Common myeloid progenitor, CD34-positive (primary cell): ENCODE results near the gene KLHL40.

Experiments
- CTCF ChIA-PET: fragments of 350-600 bp; sonication (Branson Sonifier 250); formaldehyde crosslinking; loops from one replicate; lab custom pipeline; 2021; ENCODE audit warnings: antibody characterized with exemption; lab: Charles Lee
- POLR2A ChIA-PET: fragments of 350-600 bp; sonication (Branson Sonifier 250); formaldehyde crosslinking; loops from one replicate; lab custom pipeline; 2021; ENCODE audit warnings: antibody characterized with exemption; lab: Charles Lee
- DNase-seq, 3 donors: peaks; one replicate each; pipeline versions ENCODE4 v3.0.0 to v3.0.0-alpha.2; 2013
- H3K27ac ChIP-seq, 2 experiments: 1 replicate in 1 of 2; 2 replicates in 1 of 2; pipeline ENCODE4 v1.7.0; 2013; ENCODE audit warnings: inconsistent platforms in 2 of 2, low read length in 2 of 2, mild to moderate bottlenecking in 2 of 2, low read depth in 1 of 2, moderate library complexity in 1 of 2; ENCODE audit not compliant: severe bottlenecking in 2 of 2, insufficient read depth in 1 of 2, poor library complexity in 1 of 2
- H3K27me3 ChIP-seq, 5 experiments: replicated peaks in 2 of 5; 1 replicate in 3 of 5; 2 replicates in 2 of 5; pipeline versions ENCODE4 v1.6.1 to v1.7.0; 2013; ENCODE audit warnings: low read length in 4 of 5, mild to moderate bottlenecking in 2 of 5, moderate library complexity in 2 of 5, inconsistent platforms in 1 of 5; ENCODE audit not compliant: insufficient read depth in 5 of 5, control insufficient read depth in 4 of 5
- H3K36me3 ChIP-seq, 4 experiments: 1 replicate in 2 of 4; 2 replicates in 2 of 4; pipeline versions ENCODE4 v1.6.1 to v1.7.0; 2013; ENCODE audit warnings: low read length in 3 of 4, control low read depth in 1 of 4, mild to moderate bottlenecking in 1 of 4; ENCODE audit not compliant: control insufficient read depth in 4 of 4, insufficient read depth in 4 of 4
- H3K4me1 ChIP-seq, 4 experiments: 1 replicate in 3 of 4; 2 replicates in 1 of 4; pipeline versions ENCODE4 v1.6.1 to v1.7.1; 2013; ENCODE audit warnings: low read length in 3 of 4, mild to moderate bottlenecking in 3 of 4, control low read depth in 1 of 4, inconsistent platforms in 1 of 4, moderate library complexity in 1 of 4; ENCODE audit not compliant: control insufficient read depth in 4 of 4, insufficient read depth in 4 of 4; ENCODE audit errors: control extremely low read depth in 1 of 4
- H3K4me3 ChIP-seq, 7 experiments: 1 replicate in 4 of 7; 2 replicates in 3 of 7; pipeline versions ENCODE4 v1.5.1 to v1.7.0; 2013; ENCODE audit warnings: mild to moderate bottlenecking in 7 of 7, low read length in 6 of 7, moderate library complexity in 6 of 7, inconsistent platforms in 2 of 7, low read depth in 2 of 7, control low read depth in 1 of 7; ENCODE audit not compliant: insufficient read depth in 4 of 7, control insufficient read depth in 1 of 7; ENCODE audit errors: extremely low read depth in 1 of 7
- H3K9me3 ChIP-seq, 5 experiments: 1 replicate in 4 of 5; 2 replicates in 1 of 5; pipeline versions ENCODE4 v1.6.1 to v1.7.1; 2013; ENCODE audit warnings: low read length in 4 of 5, mild to moderate bottlenecking in 2 of 5, inconsistent platforms in 1 of 5, low read depth in 1 of 5, moderate library complexity in 1 of 5; ENCODE audit not compliant: control insufficient read depth in 4 of 5, insufficient read depth in 2 of 5; ENCODE audit errors: control extremely low read depth in 1 of 5
- WGBS: methylation state at CpG from one replicate; pipeline ENCODE4 v1.1.5; 2013; ENCODE audit not compliant: insufficient coverage; 5-methylcytosine and 5-hydroxymethylcytosine counted together

Gene KLHL40

DNA sequence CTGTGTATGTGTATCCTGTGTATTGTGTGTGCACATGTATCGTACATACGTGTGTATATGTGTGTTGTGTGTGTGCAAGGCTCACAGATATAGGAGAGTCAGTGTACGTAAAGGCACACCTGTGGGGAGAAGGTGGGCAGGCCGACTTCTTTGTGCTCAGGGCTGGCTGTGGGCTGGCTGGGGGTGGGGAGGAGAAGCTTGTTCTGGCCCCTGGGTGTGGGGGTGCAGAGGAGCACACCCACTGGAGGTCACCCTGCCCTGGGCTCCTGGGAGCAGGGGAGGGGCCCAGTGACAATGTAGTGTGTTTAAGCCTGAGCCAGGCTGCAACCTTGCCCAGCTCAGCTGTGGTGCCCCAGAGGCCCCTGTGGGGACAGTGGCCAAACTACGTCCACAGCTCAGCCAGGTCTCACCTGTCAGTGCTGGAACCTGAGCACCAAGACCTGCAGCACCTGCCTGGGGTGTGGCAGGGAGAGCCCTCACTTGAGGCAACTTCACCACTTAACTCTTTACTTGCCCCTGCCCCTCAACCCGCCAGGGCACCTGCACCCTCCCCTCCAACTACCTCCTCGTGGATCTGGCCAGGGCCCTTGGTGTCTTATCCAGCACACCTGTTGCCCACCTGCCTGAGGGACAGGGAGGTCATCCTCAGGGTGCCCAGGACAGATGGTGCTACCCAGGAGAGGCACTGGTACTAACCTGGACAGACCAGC lies 19.9 kb downstream of the KLHL40 start:
- 94% methylated on average over 6 of the region's 7 CpGs for WGBS
- Histone ChIP-seq H3K4me3 (no peak overlapping the region), H3K4me1 (no peaks in the 10 kb centered on the region), H3K27me3 (peaks cover 0 to 4% (median 0%) of the 10 kb centered on the region in 5 experiments), H3K27ac (no peak overlapping the region), H3K9me3 (no peaks in the 10 kb centered on the region), H3K36me3 (no peaks in the 10 kb centered on the region)
- ChIA-PET POLR2A (no interaction called here), CTCF (no interaction called here)
- no peak for DNase-seq

DNA sequence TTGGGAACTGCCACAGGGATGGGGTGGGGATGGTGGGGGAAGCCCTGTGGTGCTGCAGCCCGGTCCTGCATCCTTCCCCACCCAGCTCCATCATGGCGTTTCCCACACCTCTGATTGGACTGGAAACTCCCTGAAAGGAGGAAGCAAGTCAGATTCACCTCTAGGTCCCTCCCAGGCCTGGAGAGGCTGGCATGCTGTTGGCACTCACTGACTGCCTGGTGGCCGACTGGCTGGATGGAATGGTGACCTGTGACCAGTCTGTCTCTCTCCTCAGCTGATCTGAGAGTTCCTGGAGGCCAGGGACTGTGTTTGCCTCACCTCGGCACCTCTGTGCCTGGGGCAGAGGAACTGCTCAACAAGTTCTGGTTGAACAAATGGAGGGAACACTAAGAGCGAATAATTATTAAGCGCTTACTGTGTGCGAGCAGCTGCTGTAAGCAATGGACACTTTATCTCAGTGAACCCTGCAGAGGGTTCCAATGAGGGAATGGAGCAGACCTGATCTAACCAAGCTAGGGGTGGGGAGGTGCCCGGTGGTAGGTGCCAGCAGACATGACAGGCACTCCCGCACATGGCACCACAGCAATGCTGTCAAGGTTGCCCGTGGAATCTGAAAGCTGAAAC lies 20.7 kb downstream of the KLHL40 start:
- Histone ChIP-seq H3K4me3 (no peak overlapping the region), H3K9me3 (no peaks in the 10 kb centered on the region), H3K36me3 (no peaks in the 10 kb centered on the region), H3K4me1 (no peaks in the 10 kb centered on the region), H3K27ac (no peak overlapping the region), H3K27me3 (peaks cover 0 to 4% (median 0%) of the 10 kb centered on the region in 5 experiments)
- no peak for DNase-seq
- WGBS = 92% methylated on average over 6 of the region's 10 CpGs
- ChIA-PET CTCF (interaction anchor here (1.0 kb wide), 1 partner anchor 12 kb away, joined by 3 read pairs; no protein-coding TSS in a partner anchor), POLR2A (no interaction called here)

DNA sequence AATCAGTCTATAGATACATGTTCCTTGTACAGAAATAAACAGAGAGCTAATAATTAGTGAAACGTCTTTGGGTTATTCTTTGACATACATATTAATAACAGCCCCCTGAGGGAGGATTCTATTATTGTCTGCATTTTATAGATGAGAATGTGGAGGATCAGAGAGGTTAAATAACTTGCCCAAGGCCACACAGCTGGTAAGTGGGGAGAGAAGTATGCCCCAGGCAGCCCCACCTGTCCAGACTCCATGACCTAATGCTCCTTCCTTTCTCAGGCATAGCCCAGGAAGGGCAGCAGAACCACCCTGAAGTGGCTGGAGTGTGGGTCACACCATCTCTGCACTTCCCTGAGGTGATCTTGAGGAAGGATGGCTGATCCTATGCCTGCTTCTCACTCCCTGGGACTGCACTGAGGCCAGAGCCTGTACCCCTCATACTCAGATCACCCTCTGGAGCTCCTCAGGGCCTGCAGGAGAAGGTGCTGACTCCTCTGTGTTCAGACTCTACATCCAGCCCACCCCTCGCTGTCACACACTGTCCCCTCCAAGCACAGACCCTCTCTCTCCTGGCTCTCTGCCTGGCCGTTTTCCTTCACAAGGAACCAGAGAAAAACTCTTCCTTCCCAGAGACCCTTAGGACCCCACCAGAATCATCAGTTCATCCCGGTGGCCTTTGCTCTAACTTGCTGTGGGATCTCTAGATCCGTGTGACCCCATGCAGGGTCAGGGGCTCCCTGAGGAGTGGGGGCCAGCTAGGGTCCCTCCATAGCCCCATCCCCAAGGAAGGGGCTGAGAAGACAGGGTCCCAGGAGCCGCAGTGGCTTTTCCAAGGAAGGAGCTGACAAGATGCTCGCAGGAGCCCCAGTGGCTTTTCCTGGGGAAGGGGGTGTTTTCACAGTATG lies 21.6 kb downstream of the KLHL40 start:
- POLR2A ChIA-PET = no interaction called here
- Histone ChIP-seq H3K27me3 (peaks cover 0 to 4% (median 0%) of the 10 kb centered on the region in 5 experiments), H3K4me3 (no peak overlapping the region), H3K36me3 (no peaks in the 10 kb centered on the region), H3K4me1 (no peaks in the 10 kb centered on the region), H3K27ac (no peak overlapping the region), H3K9me3 (no peaks in the 10 kb centered on the region)
- 94% methylated on average over 6 of the region's 7 CpGs for WGBS
- DNase-seq = no peak
- CTCF ChIA-PET = interaction anchor here (1.0 kb wide), 1 partner anchor 11 kb away, joined by 3 read pairs; no protein-coding TSS in a partner anchor

DNA sequence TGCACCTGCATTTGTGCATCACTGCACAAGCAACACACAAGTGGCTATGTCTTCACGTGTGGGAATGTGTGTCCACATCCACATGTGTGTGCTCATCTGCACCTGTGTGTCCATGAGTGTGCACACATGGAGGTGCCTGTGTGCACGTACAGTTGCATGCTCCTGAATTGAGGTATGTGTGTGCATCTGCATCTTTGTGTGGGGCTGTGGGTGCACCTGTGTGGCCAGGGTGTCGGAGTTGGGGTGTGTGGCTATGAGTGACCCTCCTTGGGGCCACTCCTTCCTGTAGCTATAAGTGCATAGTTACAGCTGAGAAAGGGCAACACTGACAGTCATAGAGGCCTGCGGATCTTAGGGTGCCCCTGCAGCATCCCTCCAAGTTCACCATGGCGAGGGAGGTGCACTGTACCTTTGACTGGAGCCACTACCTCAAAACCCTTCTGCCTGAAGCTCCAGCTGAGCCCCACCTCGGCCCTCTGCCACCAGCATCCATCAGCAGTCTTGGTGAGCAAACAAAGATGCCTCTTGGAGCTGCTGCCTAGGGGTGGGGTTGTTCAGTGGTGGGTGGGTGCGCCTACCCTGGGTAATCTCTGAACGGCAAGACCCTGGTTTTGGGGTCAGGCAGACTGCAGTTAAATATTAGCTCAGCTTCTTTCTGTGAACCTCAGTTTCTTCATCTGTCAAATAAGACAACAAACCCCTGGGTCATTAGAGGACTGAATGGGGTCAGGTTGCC lies 22.5 kb downstream of the KLHL40 start:
- no peak overlapping the region for H3K4me3 ChIP-seq
- H3K36me3 ChIP-seq = no peaks in the 10 kb centered on the region
- H3K27me3 ChIP-seq = peaks cover 0 to 4% (median 0%) of the 10 kb centered on the region in 5 experiments
- POLR2A ChIA-PET = no interaction called here
- no peak for DNase-seq
- H3K27ac ChIP-seq = no peak overlapping the region
- WGBS = 100% methylated on average over 4 of the region's 8 CpGs
- H3K4me1 ChIP-seq = no peaks in the 10 kb centered on the region
- CTCF ChIA-PET = no interaction called here
- H3K9me3 ChIP-seq = no peaks in the 10 kb centered on the region

DNA sequence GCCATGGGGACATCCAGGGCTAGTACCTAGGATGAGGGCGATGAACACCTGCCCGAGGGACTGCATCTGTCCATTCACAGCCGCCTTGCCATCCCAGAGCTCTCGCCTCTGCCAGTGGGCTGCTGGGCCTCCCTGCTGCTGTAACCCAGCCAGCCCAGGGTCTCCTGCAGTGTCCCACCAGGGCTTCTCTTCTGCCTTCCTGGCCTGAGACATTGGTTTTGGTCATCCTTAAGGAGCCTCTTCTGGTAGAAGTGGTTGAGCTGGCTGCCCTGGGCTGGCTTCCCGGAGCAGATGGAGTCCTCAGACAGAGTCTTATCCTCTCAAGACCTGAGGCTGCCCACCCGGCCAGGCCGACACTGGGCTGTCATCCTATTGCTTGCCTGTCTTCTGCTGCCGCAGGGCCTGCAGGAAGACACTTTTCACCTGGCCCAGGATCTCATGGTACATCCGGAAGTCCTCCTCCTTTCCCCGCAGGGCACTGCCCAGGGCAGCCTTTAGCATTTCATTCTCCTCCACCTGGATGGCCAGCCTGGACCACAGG lies 23.3 kb downstream of the KLHL40 start:
- Histone ChIP-seq H3K27ac (no peak overlapping the region), H3K27me3 (peaks cover 0 to 4% (median 0%) of the 10 kb centered on the region in 5 experiments), H3K4me1 (no peaks in the 10 kb centered on the region), H3K4me3 (no peak overlapping the region), H3K36me3 (no peaks in the 10 kb centered on the region), H3K9me3 (no peaks in the 10 kb centered on the region)
- WGBS = 100% methylated on average over 9 of the region's 10 CpGs
- no peak for DNase-seq
- ChIA-PET POLR2A (no interaction called here), CTCF (no interaction called here)

DNA sequence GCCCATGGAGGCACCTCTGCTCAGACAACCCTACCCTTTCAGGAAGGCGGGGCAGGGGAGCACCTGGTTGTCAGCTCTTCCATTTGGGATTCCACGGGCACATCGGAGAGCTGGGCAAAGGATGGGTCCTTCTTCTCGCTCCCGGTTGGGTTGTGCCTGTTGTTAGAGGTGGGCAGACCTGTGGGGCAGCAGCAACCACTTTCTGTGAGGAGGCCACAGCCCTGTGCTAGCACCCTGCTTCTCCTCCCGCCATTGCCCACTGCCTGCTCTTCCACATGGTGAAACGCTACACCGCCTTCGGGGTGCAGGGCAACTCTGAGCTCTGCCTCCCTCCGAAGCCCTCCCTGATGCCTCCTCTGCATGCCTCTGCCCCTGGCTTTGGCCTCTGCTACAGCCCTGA lies 24.3 kb downstream of the KLHL40 start:
- Histone ChIP-seq H3K9me3 (no peaks in the 10 kb centered on the region), H3K36me3 (no peaks in the 10 kb centered on the region), H3K27ac (no peak overlapping the region), H3K4me3 (no peak overlapping the region), H3K4me1 (no peaks in the 10 kb centered on the region), H3K27me3 (peaks cover 0 to 4% (median 0%) of the 10 kb centered on the region in 5 experiments)
- WGBS = 94% methylated on average over 7 of the region's 10 CpGs
- no peak for DNase-seq
- ChIA-PET POLR2A (interaction anchor here (0.5 kb wide), 1 partner anchor 58 kb away, joined by 3 read pairs; no protein-coding TSS in a partner anchor), CTCF (interaction anchor here (1.3 kb wide), 1 partner anchor 138 kb away, joined by 3 read pairs; no protein-coding TSS in a partner anchor)
